Activated T-helper 1 cell treated with Interleukin-2 at 50 U/mL for 16 hours (primary cell): ENCODE results near the gene PRKAG2.
"Not testable (repeated sequence)": the region's sequence is repeated elsewhere in the genome, so short reads cannot be mapped to it uniquely, and the experiment has no call there.

ENCODE experiments used
- DNase-seq: peaks from one replicate; pipeline ENCODE4 v3.0.0-alpha.2; 2020; ENCODE audit warnings: low read depth

The PRKAG2 gene

GRCh38 chr7:151884312-151885201 is 7.6 kb upstream of the PRKAG2 start:
- no peak for DNase-seq

- no peak for DNase-seq
Observed at GRCh38 chr7:151883857-151884256, 6.9 kb upstream of the PRKAG2 start.

GRCh38 chr7:151882734-151883133 is 5.8 kb upstream of the PRKAG2 start:
- DNase-seq: no peak

- DNase-seq: no peak
Observed at GRCh38 chr7:151880688-151881087, 3.8 kb upstream of the PRKAG2 start.

- no peak for DNase-seq
Observed at GRCh38 chr7:151877911-151878835, 1.3 kb upstream of the PRKAG2 start.

GRCh38 chr7:151875942-151876898 is 695 bp downstream of the PRKAG2 start:
- DNase-seq: peak; percentile 56

GRCh38 chr7:151874479-151874878 is 2.4 kb downstream of the PRKAG2 start:
- DNase-seq: not testable (repeated sequence)

GRCh38 chr7:151873402-151873965 is 3.4 kb downstream of the PRKAG2 start:
- DNase-seq: no peak

GRCh38 chr7:151872531-151873401 is 4.1 kb downstream of the PRKAG2 start:
- DNase-seq: no peak

- DNase-seq: no peak
Observed at GRCh38 chr7:151871904-151872303, 5.0 kb downstream of the PRKAG2 start.

- no peak for DNase-seq
Observed at GRCh38 chr7:151871189-151871735, 5.7 kb downstream of the PRKAG2 start.

GRCh38 chr7:151869968-151870918 is 6.7 kb downstream of the PRKAG2 start:
- no peak for DNase-seq

GRCh38 chr7:151869455-151869854 is 7.5 kb downstream of the PRKAG2 start:
- DNase-seq: no peak

GRCh38 chr7:151869109-151869428 is 7.8 kb downstream of the PRKAG2 start:
- DNase-seq: no peak

GRCh38 chr7:151868396-151869108 is 8.4 kb downstream of the PRKAG2 start:
- DNase-seq: no peak

GRCh38 chr7:151867912-151868311 is 9.0 kb downstream of the PRKAG2 start:
- no peak for DNase-seq

GRCh38 chr7:151866761-151867655 is 9.9 kb downstream of the PRKAG2 start:
- DNase-seq: no peak
